ENCODE results near the gene ANKRD9. TPM values are rescaled to one million over a fixed set of nuclear protein-coding genes. Genes with fewer than 3 reads are reported as not detected.

The ANKRD9 gene
- total and polyA plus RNA-seq, 2 donors (not counting 1 experiment from before 2014, with no cell fraction given), result 2.7 to 22.0 TPM

DNA sequence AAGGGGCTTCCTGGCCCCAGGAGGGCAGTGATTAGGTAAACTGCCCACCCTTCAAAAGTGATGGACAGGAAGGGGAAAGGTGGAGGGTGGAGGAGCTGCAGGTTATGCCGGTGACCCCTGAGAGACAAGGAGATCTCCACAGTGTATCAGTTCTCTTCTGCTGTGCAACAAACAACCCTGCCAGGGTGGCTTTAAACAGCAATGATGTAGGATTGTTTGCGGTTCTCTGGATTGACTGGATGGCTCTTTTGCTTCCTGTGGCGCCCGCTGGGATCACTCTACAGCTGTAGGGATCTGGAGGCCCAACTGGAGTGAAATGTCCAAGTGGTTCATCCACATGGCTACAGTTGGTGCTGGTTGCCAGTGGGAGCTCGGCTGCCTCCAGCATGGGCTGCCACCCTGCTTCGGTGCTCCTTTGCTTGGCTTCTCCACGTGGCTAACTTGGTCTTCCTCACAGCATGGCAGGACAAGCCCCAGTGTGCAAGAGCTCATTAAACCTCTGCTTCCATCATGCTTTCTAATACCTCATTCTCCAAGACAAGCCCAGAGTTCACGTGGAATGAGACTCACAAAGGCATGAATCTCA, 8.6 kb upstream of the ANKRD9 start:
- TF ChIP-seq, protein P1, sequence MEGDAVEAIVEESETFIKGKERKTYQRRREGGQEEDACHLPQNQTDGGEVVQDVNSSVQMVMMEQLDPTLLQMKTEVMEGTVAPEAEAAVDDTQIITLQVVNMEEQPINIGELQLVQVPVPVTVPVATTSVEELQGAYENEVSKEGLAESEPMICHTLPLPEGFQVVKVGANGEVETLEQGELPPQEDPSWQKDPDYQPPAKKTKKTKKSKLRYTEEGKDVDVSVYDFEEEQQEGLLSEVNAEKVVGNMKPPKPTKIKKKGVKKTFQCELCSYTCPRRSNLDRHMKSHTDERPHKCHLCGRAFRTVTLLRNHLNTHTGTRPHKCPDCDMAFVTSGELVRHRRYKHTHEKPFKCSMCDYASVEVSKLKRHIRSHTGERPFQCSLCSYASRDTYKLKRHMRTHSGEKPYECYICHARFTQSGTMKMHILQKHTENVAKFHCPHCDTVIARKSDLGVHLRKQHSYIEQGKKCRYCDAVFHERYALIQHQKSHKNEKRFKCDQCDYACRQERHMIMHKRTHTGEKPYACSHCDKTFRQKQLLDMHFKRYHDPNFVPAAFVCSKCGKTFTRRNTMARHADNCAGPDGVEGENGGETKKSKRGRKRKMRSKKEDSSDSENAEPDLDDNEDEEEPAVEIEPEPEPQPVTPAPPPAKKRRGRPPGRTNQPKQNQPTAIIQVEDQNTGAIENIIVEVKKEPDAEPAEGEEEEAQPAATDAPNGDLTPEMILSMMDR (conservative IDR thresholded peaks at IDR 0.05 in 1 of 2, IDR thresholded peaks at IDR 0.05 in 1 of 2; ENCODE audit: low read depth in 1 of 2, low read length in 2 of 2), result no peak
- no peak for TF ChIP-seq EZH2 (IDR thresholded peaks at IDR 0.05; ENCODE audit: low read length, missing control alignments)
- no peaks in the 10 kb centered on the region for H3K4me1 ChIP-seq (ENCODE audit: control insufficient read depth, extremely low read depth, insufficient read depth, low read length)
- H3K4me2 ChIP-seq (ENCODE audit: extremely low read depth, insufficient read depth, low read length), result no peak overlapping the region
- no peak overlapping the region for H3K9ac ChIP-seq (ENCODE audit: insufficient read depth, low read length)
- no peak overlapping the region for H3K4me3 ChIP-seq (replicated peaks in 1 of 4; ENCODE audit: control extremely low read depth in 1 of 4, insufficient read depth in 1 of 4, low read depth in 3 of 4, low read length in 4 of 4)
- H4K20me1 ChIP-seq (ENCODE audit: control insufficient read depth, extremely low read depth, insufficient read depth, low read length), result no peaks in the 10 kb centered on the region
- H3K9me3 ChIP-seq (ENCODE audit: control insufficient read depth, insufficient read depth, low read depth, low read length), result no peaks in the 10 kb centered on the region
- H2AFZ ChIP-seq (ENCODE audit: low read length), result no peak overlapping the region
- H3K36me3 ChIP-seq (ENCODE audit: control insufficient read depth, insufficient read depth, low read length), result no peaks in the 10 kb centered on the region
- DNase-seq (ENCODE audit: low read depth in 2 of 2), result no peak
- no peak overlapping the region for H3K27ac ChIP-seq (ENCODE audit: insufficient read depth, low read length)
- no peaks in the 10 kb centered on the region for H3K79me2 ChIP-seq (ENCODE audit: control insufficient read depth, insufficient read depth, low read length)
- no peaks in the 10 kb centered on the region for H3K27me3 ChIP-seq (ENCODE audit: control insufficient read depth, insufficient read depth, low read length)

DNA sequence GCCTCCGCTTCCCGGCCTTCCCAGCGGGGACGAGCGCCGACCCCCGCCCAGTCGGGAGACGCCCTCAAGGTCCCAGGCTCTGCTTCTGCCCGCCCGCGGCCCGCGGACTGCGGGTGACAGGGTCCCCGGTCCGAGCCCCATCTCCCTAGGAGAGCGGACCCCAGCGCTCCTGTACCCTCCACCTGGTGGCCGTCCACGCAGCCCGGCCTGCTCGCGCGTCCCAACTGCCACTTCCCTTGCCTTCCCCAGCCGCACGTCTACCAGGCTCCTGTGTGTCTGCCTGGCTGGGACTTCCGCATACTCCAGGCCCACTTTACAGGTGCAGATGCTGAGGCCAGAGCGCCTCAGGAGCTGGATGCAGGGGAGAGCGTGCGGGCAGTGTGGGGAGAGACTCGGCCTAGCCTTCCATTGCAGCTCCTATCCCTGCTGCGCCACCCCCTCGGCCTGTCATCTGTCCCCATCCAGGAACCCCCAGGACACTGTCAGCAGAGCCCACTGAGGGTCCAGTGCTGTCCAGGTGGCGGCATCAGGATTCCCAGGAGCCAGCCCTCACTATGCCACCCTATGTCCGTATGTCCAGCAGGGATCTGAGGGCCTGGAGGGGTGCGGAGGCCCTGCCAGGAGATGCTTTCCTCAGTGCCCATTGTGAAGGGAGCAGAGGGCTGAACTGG, 8.0 kb upstream of the ANKRD9 start:
- peak overlapping the region; percentile 27 for H3K27ac ChIP-seq (ENCODE audit: insufficient read depth, low read length)
- DNase-seq (ENCODE audit: low read depth in 2 of 2), result no peak
- H3K9ac ChIP-seq (ENCODE audit: insufficient read depth, low read length), result peak overlapping the region; percentile 66
- H3K79me2 ChIP-seq (ENCODE audit: control insufficient read depth, insufficient read depth, low read length), result no peaks in the 10 kb centered on the region
- H4K20me1 ChIP-seq (ENCODE audit: control insufficient read depth, extremely low read depth, insufficient read depth, low read length), result no peaks in the 10 kb centered on the region
- H3K27me3 ChIP-seq (ENCODE audit: control insufficient read depth, insufficient read depth, low read length), result no peaks in the 10 kb centered on the region
- H3K4me3 ChIP-seq (replicated peaks in 1 of 4; ENCODE audit: control extremely low read depth in 1 of 4, insufficient read depth in 1 of 4, low read depth in 3 of 4, low read length in 4 of 4), result peak overlapping the region in 3 of 4 experiments; percentile 47 to 63 (median 48)
- no peak for TF ChIP-seq EZH2 (IDR thresholded peaks at IDR 0.05; ENCODE audit: low read length, missing control alignments)
- TF ChIP-seq, protein P1 (conservative IDR thresholded peaks at IDR 0.05 in 1 of 2, IDR thresholded peaks at IDR 0.05 in 1 of 2; ENCODE audit: low read depth in 1 of 2, low read length in 2 of 2), result no peak
- no peaks in the 10 kb centered on the region for H3K9me3 ChIP-seq (ENCODE audit: control insufficient read depth, insufficient read depth, low read depth, low read length)
- H3K4me2 ChIP-seq (ENCODE audit: extremely low read depth, insufficient read depth, low read length), result peak overlapping the region; percentile 75
- no peaks in the 10 kb centered on the region for H3K4me1 ChIP-seq (ENCODE audit: control insufficient read depth, extremely low read depth, insufficient read depth, low read length)
- no peaks in the 10 kb centered on the region for H3K36me3 ChIP-seq (ENCODE audit: control insufficient read depth, insufficient read depth, low read length)
- H2AFZ ChIP-seq (ENCODE audit: low read length), result peak overlapping the region; percentile 75

DNA sequence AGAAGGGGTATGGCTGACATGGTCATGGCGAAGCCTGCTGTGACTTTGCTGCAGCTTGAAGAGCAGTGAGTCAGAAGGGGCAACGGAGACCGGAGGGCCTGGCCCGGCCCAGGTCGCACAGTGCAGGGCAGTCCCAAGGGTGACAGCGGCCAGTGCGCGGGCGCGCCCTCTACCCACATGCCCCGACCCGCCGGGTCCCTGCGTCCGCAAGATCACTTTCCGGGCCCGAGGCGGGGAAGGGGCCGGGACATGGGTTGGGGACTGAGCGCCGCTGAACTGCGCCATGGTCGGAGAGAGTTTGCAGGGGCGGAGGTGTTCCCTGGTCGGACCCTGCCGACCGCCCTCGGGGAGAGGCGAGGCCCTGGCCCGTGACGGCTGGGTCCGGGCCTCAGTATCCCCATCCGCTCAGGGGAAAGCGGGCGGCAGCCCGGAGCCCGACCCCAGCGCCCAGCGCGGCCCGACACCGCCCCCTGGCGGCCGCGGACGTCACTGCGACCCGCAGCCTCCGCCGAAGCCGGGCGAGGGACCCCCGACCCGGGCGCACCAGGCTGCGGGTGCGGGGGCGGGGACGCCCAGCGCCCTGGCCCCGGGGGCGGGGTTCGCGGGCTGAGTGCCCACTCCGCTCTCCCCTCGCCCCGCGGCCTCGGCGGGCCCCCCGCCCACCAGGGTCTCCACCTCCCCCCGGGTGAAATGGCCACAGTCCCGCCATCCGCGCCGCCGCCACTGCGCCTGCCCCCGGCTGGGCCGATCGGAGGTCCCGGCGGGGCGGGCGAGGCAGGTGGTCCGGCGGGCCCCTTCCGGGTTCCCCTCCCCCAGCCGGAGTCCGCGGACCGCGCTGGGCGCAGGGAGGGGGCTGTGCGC, 7.2 kb upstream of the ANKRD9 start:
- Histone ChIP-seq H3K9ac (ENCODE audit: insufficient read depth, low read length) (peak overlapping the region; percentile 66), H3K4me2 (ENCODE audit: extremely low read depth, insufficient read depth, low read length) (peak overlapping the region; percentile 95), H3K4me3 (replicated peaks in 1 of 4; ENCODE audit: control extremely low read depth in 1 of 4, insufficient read depth in 1 of 4, low read depth in 3 of 4, low read length in 4 of 4) (peak overlapping the region; percentile 47 to 63 (median 57)), H2AFZ (ENCODE audit: low read length) (peak overlapping the region; percentile 91), H3K36me3 (ENCODE audit: control insufficient read depth, insufficient read depth, low read length) (no peaks in the 10 kb centered on the region), H3K79me2 (ENCODE audit: control insufficient read depth, insufficient read depth, low read length) (no peaks in the 10 kb centered on the region), H4K20me1 (ENCODE audit: control insufficient read depth, extremely low read depth, insufficient read depth, low read length) (no peaks in the 10 kb centered on the region), H3K9me3 (ENCODE audit: control insufficient read depth, insufficient read depth, low read depth, low read length) (no peaks in the 10 kb centered on the region), H3K27ac (ENCODE audit: insufficient read depth, low read length) (peak overlapping the region; percentile 27), H3K27me3 (ENCODE audit: control insufficient read depth, insufficient read depth, low read length) (no peaks in the 10 kb centered on the region), H3K4me1 (ENCODE audit: control insufficient read depth, extremely low read depth, insufficient read depth, low read length) (no peaks in the 10 kb centered on the region)
- no peak for DNase-seq (ENCODE audit: low read depth in 2 of 2)
- TF ChIP-seq, protein P1 (conservative IDR thresholded peaks at IDR 0.05 in 1 of 2, IDR thresholded peaks at IDR 0.05 in 1 of 2; ENCODE audit: low read depth in 1 of 2, low read length in 2 of 2), result peak; percentile 27 to 54
- no peak for TF ChIP-seq EZH2 (IDR thresholded peaks at IDR 0.05; ENCODE audit: low read length, missing control alignments)

Measured in fibroblast of lung (primary cell).